Left hindlimb (tissue), 1 donor: ENCODE results near the gene MAML3.

ENCODE experiments used
- DNase-seq: peaks from one replicate; pipeline ENCODE4 v3.0.0-alpha.2; 2018

MAML3 gene

DNA sequence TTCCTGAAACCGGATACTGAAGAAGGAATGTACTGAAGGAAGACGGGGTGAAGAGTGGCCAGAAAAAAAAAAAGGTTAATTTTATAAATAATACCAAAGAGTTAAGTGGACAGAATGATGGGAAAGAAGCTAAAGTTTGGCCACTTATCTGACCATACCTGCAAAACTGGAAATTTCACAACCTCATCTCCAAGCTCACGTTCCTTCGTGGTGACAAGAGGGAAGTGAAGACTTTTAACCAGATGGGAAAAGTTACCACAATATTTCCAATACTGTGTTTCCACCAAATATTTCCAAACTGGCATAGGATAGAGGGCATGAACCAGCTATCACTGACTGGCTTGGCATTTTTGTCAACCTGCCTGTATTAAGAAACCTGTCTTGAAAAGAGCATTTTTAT, 56.4 kb downstream of the MAML3 start:
- DNase-seq: no peak

DNA sequence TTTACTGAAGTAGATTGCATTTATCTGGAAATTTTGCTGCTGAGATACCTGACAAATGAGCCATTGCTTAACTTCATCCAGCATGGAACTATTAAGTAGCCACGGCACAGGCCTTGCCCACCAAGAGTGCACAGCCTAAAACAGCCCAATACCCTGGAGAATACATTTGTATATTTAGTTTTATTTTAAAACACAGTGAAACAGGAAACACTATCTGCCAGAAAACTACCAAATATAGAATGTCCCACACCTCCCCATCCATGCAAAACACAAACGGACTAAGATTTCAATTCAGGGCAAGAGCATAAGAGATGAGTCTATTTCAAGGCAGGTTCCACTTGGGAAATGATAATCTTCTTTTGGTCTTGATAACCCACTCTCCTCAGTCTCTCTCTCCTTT, 57.1 kb downstream of the MAML3 start:
- no peak for DNase-seq

DNA sequence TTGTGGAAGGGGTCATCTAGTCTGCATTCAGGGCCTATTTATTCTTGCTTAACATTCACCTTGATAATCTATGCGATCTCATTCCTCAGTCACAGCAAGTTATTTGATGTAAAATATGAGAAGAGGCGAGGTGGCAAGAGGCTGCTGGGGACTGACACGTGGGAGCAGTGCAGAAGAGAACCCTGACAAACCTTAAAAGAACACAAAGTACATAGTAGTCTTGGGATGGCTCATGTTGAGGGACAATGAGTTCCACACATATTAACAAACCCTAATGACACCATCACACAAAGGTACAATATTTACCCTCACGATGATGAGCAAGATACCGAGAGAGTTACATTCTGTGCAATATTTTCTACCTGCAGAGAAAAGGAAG, 57.5 kb downstream of the MAML3 start:
- DNase-seq: no peak

DNA sequence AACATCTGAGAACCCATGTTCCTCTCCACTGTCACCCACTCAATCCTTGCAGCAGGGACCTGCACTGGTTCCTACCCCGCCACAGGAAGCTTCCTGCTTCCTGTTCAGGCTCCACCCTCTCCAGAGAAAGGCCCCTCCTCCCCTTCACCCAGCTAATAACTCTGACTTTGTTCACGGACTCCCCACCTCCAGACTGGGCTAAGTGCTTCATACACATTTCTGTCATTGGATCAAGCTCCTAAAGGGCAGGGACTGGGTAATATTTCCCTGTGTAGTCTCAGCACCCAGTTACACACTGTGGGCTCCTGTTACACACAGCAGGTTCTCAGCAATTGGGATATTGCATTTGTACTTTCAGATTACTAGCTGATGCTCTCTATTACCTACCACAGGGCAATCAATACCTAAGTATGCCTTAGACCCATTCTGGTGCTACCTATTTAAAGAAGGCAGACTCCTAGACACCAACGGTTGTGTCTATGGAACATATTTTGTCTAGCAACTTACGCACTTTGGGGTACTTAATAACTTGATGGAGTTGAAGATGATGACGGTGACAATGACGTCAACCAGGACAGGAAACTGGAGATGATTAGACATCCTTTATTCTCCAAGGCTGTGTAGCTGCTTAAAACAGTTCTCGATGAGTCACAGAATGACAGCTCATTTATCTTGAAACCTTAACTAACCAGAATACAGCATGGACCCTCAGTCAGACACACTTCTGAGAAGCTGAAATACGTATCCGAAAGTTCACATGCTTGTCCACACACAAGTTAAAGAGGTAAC, 58.1 kb downstream of the MAML3 start:
- no peak for DNase-seq

DNA sequence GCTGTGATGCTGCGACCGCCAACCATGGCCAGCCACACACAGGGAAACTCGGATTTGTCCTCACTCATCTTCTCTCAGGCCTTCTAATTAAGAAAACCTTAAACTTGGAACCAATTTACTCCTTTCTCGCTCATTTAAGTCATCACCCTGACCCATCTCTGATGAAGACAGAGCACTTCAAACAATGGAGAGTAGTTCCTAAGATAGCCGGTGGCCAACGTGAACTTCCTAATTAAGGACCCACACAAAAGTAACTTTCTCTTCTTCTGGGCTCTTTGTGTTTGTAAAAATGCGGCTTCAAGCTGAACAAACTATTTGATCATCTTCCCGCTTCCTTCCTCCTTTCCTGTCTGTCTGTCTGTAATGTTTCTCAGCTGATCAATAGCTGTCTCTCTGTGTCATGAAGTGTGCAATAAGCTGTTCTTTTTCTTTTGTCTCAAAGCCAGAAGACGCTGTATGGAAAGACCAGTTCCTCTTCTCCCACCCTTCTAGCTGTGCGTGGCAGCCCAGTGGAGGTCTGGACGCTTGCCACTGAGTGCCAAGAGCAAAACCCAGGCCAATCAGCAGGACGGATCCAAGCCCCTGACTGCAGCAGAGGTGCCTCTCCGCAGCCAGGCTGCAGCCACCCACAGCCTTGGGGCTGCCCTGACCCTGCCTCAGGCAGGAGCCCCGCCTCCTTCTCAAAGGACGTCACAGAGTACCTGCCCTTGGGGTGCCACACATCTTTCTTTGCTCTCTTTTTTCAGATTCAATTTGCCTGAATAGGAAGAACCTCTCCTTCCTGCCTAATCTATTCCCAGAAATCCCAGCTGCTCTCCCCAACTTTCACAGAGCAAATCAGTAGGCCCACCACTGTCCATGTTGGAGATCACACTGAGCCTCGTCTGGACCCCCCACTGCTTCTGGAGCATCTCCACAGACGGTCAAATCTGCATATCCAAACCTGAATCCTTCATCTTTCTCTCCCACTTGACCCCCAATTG, 59.3 kb downstream of the MAML3 start:
- DNase-seq: peak; percentile 72

DNA sequence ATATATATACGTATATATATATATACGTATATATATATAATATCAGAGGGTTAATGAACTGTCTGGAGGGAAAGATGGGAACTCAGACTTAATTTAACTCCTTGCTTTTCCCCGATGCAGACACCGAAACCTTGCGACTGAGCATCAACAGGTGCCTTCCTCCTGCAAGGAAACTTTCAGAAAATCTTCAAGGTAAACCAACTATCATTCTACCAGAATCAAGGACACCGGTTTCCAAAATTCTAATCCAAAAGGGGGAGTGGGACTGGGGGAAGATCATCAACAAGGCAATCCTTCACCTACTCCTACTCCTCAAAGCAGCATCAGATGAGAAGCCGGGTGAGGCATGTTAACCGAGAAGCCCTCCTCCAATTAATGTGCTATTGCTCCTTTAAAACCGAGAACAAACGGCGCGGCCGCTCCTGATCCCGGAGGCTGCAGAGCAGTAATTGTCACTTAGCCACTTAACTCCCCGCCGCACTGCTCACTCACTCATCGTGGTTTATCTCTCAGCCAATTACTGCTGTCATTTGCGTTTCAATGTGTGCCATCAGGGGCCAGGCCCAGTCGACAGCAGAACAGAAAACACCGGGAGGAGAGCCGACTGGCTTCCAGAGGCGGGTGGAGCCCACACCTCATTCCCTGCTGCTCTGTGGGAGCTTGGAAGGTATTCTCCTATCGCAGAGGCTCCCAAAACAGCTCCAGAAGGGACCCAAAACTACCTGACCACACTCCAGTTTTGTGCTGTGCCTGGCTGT, 61.7 kb downstream of the MAML3 start:
- peak; percentile 44 for DNase-seq

DNA sequence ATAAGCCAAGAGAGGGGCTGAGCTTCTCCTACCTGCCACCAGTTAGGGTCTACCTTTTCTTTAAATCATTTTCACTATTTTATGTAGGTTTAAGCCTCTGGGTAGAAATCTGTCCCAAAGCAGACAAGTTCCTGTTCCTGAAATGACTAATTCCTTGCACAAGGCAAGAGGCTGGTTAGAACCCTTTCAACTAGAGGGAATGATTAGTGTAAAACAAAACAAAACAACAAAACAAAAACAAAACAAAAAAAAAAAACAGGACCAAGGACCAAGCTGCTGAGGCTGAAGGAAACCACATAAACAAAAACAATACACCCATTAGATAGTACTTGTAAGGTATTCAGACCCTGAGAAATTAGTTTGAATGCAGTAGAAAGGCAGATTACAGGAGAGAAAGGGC, 62.7 kb downstream of the MAML3 start:
- no peak for DNase-seq

DNA sequence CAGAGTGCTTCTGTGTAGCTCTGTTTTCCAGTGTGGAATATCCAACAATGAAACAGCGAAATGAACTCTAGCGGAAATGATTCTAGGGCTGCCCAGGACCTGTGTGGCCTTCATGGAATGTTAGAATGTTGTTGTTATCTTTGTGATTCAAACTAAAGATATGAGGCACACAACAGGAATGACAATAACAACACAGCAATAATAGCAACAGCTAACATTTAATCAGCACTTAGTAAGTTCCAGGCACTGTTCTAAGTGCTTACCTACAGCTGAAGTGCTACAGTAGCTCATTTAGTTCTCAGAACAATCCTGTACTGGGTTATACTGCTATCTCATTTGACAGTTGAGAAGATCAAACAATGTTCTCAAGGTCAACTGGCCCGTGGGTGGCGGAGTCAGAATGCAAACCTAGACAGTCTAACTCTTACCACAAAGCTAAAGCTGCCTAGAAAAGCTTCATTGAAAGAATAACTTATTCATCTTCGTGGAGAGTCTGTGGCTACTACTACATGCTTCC, 63.7 kb downstream of the MAML3 start:
- no peak for DNase-seq

DNA sequence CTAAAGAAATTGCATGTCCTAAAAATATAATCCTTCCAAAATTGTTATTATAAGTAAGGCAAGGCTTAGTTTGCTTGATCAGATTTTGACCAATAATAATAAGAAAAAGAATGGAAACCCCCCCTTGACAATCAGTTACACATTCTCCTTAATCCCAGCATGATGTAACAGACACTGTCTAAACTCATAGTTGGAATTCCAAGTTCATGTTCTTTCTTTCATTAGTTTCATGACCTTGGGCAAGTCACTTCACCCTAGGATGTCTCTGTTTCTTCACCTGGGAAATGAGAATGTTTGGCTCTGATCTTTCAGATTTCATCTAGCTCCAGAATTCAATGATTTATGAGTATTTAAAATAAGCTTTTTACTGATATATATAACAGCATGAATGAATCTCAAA, 64.8 kb downstream of the MAML3 start:
- no peak for DNase-seq

DNA sequence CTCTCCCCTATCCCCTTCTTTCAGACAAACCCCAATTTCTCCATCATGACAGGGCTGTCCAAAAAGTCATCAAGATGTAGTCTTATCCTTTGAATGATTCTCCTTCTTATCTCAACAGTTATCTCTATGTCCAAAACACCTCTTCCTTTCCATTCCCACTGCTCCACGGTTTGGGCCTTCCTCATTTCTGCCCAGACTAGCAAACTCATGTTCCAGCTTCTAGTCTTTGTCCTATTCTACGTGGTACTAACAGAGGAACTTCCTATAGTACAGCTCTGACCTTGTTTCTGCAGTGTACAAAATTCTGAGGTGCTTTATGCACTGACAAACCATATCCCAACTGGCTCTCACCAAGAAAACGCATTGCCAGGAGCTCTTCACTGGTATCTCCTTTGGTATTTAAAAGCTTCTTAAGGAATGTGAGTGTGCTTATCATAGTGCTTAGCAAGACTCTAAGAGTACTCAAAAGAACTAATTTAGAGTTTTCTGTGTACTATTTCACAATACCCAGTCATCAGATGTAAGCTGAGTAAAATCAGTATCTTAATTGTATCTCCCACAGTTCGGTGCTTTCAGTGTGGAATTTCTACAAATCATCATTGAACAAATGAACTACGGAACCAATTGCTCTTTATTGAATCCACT, 65.5 kb downstream of the MAML3 start:
- no peak for DNase-seq

DNA sequence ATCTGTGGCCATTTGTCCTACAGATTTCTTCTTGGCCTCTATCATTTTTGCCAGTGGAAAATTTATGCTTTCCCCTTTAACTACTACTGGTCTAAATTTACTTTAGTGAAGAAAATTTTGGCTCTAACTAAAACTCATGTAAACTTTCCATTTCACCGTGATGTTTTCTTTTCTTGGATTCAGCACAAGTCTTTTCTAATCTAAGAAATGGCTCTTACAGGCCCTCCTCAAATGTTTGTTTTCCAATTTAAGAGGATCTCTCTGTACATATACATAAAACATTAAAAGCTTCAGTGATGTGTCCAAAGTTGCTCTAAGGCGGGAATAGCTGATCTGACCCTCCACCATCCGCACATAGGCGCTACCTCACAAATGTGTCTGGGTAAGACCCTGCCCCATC, 68.1 kb downstream of the MAML3 start:
- DNase-seq: no peak

DNA sequence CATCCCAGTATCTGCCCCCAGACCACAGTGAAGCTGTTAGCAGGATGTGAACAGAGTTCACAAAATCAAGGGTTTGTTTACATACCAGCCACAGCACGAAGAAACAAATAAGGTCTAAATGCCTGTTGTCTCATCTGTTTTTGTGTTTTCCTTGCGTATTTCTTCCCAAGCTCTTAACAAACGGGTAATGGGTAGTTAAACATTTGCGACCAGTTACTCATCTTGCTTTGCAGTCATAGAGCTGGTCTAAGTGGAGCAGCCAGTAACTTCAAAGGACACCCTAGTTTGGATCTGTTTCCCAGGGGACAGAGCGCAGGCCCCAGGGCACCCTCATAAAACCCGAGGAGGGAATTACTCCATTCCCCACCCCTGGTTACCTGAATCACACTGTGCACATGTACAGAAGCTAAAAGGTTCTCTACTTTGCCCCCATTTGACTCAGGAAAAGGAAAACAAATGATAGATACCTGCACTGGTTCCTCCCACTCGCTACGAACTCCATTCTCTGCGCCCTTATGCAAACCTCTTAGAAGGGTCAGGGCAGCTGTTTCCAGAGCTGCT, 68.8 kb downstream of the MAML3 start:
- DNase-seq: no peak

DNA sequence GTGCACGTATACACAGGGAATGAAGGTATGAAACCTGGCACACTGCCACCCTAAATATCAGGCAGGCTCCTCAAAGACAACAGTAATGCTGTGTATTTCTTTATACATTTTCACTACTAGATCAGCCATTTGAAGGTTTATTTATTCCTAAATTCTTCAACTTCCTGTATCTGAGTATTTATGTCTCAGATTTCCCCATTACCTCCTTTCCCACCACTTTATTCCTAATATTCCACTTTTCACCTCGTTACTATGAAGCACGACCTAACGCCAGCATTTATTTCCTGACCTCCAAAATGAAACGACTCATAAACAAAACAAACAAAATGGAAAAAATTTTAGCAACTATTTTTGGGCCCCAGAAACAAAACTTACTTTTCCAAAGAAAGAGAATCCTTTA, 69.6 kb downstream of the MAML3 start:
- no peak for DNase-seq

DNA sequence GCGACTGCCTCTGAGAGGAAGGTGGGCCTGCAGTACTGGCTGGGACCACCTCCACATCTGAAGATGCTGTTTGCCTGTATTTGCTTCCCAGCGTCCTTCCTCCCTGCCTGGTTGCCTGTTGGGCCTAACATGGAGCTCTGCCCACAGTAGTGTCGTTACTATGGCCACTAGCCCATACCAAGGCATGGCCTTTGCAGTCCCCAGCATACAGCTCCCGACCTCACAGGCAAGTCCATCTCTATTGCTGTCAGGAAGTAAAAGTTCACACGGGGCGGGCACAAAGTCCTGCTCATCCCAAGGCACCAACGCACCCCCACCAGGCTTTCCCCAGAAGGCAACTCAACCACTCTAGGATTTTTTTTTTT, 71.6 kb downstream of the MAML3 start:
- DNase-seq: no peak

DNA sequence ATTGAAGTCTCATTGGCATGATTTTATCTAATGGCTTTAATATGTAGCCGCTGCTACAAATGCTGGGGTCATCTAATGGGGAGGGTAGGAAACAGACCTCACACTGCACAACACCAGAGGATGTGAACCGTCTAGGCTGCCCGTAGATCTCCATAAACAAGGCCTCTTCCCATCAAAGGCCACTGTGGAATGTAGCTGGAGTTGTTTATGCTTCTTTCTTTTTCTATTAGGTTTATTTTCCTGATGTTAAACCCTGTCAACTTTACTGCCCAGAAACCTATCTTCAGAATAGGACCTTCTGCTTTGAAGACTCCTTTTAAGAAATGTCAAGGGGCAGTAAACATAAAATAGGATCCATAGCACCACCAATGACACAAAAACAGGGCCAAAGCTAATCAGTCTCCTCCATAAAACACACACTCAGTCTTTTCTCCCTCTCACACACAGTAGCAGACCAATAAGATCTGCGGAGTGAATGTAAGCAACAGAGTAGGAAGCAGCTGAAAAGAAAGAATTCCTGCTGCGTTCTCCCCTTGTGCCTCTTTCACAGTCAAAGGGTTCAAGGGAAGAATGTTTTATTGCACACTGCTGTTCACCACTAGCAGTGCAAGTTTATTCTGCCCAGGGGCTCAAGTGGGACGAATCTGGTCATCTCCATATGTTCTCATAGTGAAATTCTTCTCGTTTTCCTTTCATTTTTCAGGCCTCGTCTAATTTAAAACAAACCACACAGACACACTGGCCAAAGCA, 72.2 kb downstream of the MAML3 start:
- DNase-seq: no peak

DNA sequence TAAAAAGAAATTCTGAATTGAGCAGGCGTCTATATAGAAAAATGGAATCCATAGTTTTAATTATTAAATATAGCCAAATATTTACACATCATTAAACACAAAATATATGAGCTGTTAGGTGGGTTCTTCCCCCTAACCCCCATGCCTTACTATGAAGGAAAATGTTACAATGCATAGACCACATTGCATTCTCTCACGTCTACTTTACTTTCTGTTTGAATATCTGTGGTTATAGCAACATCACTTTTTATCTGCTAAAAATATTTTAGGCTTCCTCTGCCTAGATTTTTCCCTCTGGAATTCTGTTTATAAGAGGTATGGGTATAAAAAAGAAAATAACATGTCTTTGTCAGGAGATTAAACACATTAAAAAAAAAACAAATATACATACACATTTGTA, 73.1 kb downstream of the MAML3 start:
- DNase-seq: no peak

DNA sequence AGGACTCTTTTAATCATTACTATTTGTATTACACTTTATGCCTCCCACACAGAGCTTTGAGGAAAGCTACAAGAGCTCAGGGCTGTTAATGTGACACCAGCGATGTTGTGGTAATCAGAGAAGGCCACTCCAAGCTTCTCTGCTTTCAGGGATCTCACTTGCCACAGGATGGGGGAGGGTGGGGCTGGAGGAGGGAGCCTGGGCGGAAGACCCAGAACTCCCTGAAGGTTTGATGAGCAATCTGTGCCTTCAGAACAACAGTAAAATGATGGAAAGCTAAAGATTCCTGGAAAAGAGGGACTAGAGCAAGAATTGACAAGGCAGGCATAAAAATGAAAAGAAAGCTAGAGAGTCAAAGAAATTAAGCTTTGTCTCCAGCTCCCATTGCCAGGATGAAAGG, 75.6 kb downstream of the MAML3 start:
- DNase-seq: no peak

DNA sequence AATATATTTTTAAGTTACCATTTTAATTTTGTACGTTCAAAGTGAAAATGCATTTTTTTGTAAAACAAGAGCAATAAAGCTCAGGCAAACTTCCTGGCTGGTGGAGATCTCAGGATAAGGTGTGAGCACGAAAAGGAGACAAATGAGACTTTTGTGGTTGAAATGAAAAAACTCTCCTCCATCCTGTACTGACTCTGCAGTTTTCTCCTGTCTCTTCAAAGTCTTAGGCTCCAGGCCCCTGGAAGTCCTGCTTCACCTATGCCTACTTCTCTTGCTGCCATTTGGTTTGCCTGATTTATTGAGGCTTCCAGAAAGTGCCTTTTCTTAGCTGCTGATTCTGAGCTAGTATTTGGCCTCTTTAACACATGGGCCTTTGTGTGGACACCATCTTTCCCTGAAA, 77.7 kb downstream of the MAML3 start:
- DNase-seq: no peak

DNA sequence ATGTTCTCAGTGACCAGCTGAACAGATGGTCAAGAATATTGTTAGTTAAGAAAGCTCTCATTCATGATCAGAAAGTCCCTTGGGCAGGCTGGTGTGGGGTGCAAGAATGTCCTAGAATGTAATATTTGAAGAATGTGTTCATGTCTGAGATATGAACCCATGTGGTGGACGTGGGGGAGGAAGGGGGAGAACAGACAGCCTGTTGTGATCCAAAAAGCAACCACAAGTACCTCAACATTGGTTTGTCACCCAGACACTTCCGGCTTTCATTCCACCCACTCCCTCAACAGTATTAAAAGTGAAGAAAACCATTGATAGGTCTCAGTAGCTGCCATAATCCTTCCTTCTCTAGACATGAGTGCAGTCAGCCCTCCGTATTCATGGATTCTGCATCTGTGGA, 82.2 kb downstream of the MAML3 start:
- DNase-seq: no peak

DNA sequence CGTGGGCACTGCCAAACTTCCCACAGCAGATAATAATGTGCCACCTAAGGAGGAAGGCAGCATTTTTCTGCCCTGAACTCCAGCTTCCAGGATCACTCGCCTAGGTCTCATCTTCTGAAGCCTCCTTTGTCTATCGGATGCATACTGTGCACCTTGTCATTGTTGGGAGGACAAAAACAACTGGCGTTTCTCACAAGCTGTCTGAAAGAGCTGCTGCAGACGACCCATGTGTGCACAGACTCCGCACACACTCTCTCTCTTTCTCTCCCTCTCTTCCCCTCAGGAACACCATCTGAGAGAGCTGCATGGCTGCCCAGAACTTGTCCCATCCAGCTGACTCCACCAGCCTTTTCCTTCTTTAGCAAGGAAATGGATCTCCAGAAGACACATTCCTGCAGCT, 83.0 kb downstream of the MAML3 start:
- DNase-seq: no peak

DNA sequence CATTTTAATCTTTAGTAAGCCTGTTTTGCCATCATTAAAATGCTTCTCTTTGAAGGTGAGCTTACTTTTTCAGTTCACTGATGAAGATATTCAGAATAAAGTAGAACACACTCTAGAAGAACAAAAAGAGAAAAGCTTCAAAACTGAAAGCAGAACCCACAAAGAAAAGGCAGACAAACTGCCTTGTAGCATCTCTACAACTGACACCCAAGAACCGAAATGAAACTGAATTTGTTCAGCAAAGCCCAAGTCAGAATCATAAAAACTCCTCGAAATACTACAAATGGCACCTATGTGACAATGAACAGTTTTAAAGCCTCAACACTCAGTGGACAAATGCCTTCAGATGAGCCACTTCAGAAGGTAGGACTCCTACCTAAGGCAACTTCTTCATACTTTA, 83.6 kb downstream of the MAML3 start:
- DNase-seq: no peak

DNA sequence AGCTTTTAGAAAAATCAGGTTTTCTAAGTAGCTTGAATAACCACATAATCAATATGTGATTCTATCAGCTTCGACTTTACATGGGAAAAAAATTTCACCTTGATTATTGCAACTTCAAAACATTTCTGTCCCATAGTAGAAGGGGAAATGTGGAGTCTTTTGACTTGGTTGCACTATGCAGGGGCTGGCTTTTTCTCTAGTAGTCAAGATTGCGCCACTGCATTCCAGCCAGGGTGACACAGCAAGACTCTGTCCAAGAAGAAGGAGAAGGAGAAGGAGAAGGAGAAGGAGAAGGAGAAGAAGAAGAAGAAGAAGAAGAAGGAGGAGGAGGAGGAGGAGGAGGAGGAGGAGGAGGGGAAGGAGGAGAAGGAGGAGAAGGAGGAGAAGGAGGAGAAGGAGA, 84.9 kb downstream of the MAML3 start:
- DNase-seq: no peak
